Panc1 (cell line): ENCODE measurements around the gene DST. TPM values are rescaled to one million over a fixed set of nuclear protein-coding genes. Genes with fewer than 3 reads are reported as not detected.

Experiments used
- ATAC-seq: fragments of 200-7000 bp; cut with Tn5 transposase; 2 replicates; pipeline ENCODE4 v1.9.1; 2020; ENCODE audit warnings: mild to moderate bottlenecking, moderate library complexity
- BruUV-seq: library from RNA; stranded (reverse); fragments of 400-500 nt; replicated peaks from 2 replicates; lab custom pipeline; 2021; lab: Mats Ljungman, UMichigan
- CTCF ChIA-PET: fragments of 300-600 bp; sonication (Branson Sonifier 250); formaldehyde crosslinking; loops from one replicate; lab custom pipeline; 2022; ENCODE audit warnings: antibody characterized with exemption; lab: Charles Lee
- POLR2A ChIA-PET: fragments of 300-600 bp; sonication (Branson Sonifier 250); formaldehyde crosslinking; loops from one replicate; lab custom pipeline; 2022; ENCODE audit warnings: antibody characterized with exemption; lab: Charles Lee
- DNase-seq: peaks from one replicate; pipeline ENCODE4 v3.0.0-alpha.2; 2010; ENCODE audit warnings: low read depth, low spot score
- H3K27ac ChIP-seq: 2 replicates; pipeline ENCODE4 v1.5.1; 2011; ENCODE audit warnings: mild to moderate bottlenecking, low read length, inconsistent platforms
- H3K27me3 ChIP-seq: fragments of 200-500 bp; sonication (Bioruptor generic); 2 replicates; pipeline ENCODE4 v1.6.0; 2014; ENCODE audit warnings: low read length, inconsistent platforms; ENCODE audit not compliant: control insufficient read depth, insufficient read depth
- H3K36me3 ChIP-seq: fragments of 200-500 bp; sonication (Bioruptor generic); 2 replicates; pipeline ENCODE4 v1.5.1; 2014; ENCODE audit warnings: inconsistent platforms, mild to moderate bottlenecking, low read length, moderate library complexity; ENCODE audit not compliant: control insufficient read depth, insufficient read depth
- H3K4me1 ChIP-seq: 2 replicates; pipeline ENCODE4 v1.5.1; 2011; ENCODE audit warnings: inconsistent platforms, mild to moderate bottlenecking, low read length, moderate library complexity; ENCODE audit not compliant: control insufficient read depth, insufficient read depth
- H3K4me3 ChIP-seq, 2 experiments: 2 replicates each; pipeline ENCODE4 v1.5.1; 2011 to 2012; ENCODE audit warnings: low read depth in 2 of 2, low read length in 2 of 2, mild to moderate bottlenecking in 2 of 2, inconsistent platforms in 1 of 2, moderate library complexity in 1 of 2
- H3K9me3 ChIP-seq: fragments of 200-500 bp; sonication (Bioruptor generic); 2 replicates; pipeline ENCODE4 v1.5.1; 2014; ENCODE audit warnings: low read depth, mild to moderate bottlenecking, inconsistent platforms, low read length, moderate library complexity; ENCODE audit not compliant: control insufficient read depth, insufficient read depth
- CTCF ChIP-seq: fragments of 450-650 bp; IDR thresholded peaks from 2 replicates; pipeline ENCODE4 v1.5.1; 2017; ENCODE audit warnings: mild to moderate bottlenecking
- POLR2AphosphoS5 ChIP-seq: IDR thresholded peaks from 2 replicates; pipeline ENCODE4 v1.6.1; 2012; ENCODE audit warnings: mild to moderate bottlenecking, low read depth, low read length, moderate library complexity
- SIN3A ChIP-seq: IDR thresholded peaks from 2 replicates; pipeline ENCODE4 v1.6.1; 2012; ENCODE audit warnings: low read depth, mild to moderate bottlenecking, low read length, moderate library complexity, borderline replicate concordance; ENCODE audit not compliant: insufficient read depth
- TCF7L2 ChIP-seq: IDR thresholded peaks from 2 replicates; pipeline ENCODE4 v1.6.1; 2011; ENCODE audit warnings: mild to moderate bottlenecking, low read depth, low read length, inconsistent platforms
- in situ Hi-C: cut with HindIII; loops from 2 replicates; pipeline ENCODE4 v1.10.0; 2016; ENCODE audit warnings: low sequenced_read_pairs, low pct_unique_long_range_greater_than_20kb
- intact Hi-C: fragments of 100-400 bp; cut with micrococcal nuclease; formaldehyde crosslinking; loops from one replicate; pipeline ENCODE4 v1.10.0; 2022; ENCODE audit not compliant: unreplicated experiment
- total RNA-seq: library from RNA; stranded (reverse); gene quantifications from one replicate; pipeline ENCODE4 v1.2.1, GENCODE V29; 2021; ENCODE audit not compliant: unreplicated experiment
- TF ChIP-seq, protein P1 (sequence below), 2 experiments: IDR thresholded peaks; 2 replicates each; pipeline ENCODE4 v1.6.1; 2011 to 2012; ENCODE audit warnings: low read depth in 2 of 2, control low read depth in 1 of 2, low read length in 1 of 2, mild to moderate bottlenecking in 1 of 2, moderate library complexity in 1 of 2; ENCODE audit not compliant: insufficient read depth in 1 of 2

Gene DST
- total RNA-seq, 1 experiment from 2014 or later: 230 TPM

GRCh38 chr6:56650191-56650590 is 7.5 kb upstream of the DST start:
- H3K27ac ChIP-seq: no peak overlapping the region
- no peaks in the 10 kb centered on the region for H3K27me3 ChIP-seq
- BruUV-seq: no TSS peak
- in situ Hi-C loops (no loop called here), intact Hi-C loops (no loop called here)
- no peak for DNase-seq
- no peak for TF ChIP-seq CTCF
- TF ChIP-seq POLR2AphosphoS5: no peak
- no peak for TF ChIP-seq SIN3A
- TF ChIP-seq TCF7L2: no peak
- TF ChIP-seq, protein P1, sequence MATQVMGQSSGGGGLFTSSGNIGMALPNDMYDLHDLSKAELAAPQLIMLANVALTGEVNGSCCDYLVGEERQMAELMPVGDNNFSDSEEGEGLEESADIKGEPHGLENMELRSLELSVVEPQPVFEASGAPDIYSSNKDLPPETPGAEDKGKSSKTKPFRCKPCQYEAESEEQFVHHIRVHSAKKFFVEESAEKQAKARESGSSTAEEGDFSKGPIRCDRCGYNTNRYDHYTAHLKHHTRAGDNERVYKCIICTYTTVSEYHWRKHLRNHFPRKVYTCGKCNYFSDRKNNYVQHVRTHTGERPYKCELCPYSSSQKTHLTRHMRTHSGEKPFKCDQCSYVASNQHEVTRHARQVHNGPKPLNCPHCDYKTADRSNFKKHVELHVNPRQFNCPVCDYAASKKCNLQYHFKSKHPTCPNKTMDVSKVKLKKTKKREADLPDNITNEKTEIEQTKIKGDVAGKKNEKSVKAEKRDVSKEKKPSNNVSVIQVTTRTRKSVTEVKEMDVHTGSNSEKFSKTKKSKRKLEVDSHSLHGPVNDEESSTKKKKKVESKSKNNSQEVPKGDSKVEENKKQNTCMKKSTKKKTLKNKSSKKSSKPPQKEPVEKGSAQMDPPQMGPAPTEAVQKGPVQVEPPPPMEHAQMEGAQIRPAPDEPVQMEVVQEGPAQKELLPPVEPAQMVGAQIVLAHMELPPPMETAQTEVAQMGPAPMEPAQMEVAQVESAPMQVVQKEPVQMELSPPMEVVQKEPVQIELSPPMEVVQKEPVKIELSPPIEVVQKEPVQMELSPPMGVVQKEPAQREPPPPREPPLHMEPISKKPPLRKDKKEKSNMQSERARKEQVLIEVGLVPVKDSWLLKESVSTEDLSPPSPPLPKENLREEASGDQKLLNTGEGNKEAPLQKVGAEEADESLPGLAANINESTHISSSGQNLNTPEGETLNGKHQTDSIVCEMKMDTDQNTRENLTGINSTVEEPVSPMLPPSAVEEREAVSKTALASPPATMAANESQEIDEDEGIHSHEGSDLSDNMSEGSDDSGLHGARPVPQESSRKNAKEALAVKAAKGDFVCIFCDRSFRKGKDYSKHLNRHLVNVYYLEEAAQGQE (IDR thresholded peaks at IDR 0.05; ENCODE audit: insufficient read depth in 1 of 2, low read depth in 2 of 2, low read length in 1 of 2): no peak
- POLR2A ChIA-PET: interaction anchor here (0.5 kb wide), 1 partner anchor 54 kb away, joined by 9 read pairs; no protein-coding TSS in a partner anchor
- H3K4me3 ChIP-seq: no peak overlapping the region
- peaks cover 10% of the 10 kb centered on the region for H3K4me1 ChIP-seq
- peaks cover 29% of the 10 kb centered on the region for H3K36me3 ChIP-seq
- no peak for ATAC-seq
- no peaks in the 10 kb centered on the region for H3K9me3 ChIP-seq
- CTCF ChIA-PET: interaction anchor here (0.5 kb wide), 1 partner anchor 62 kb away, joined by 3 read pairs; no protein-coding TSS in a partner anchor

GRCh38 chr6:56649782-56650181 is 7.1 kb upstream of the DST start:
- intact Hi-C loops: no loop called here

More at GRCh38 chr6:56649782-56650181, 7.1 kb upstream of the DST start:
- Histone ChIP-seq H3K4me3 (no peak overlapping the region), H3K27ac (no peak overlapping the region), H3K36me3 (peaks cover 29% of the 10 kb centered on the region), H3K9me3 (no peaks in the 10 kb centered on the region), H3K27me3 (no peaks in the 10 kb centered on the region), H3K4me1 (peaks cover 10% of the 10 kb centered on the region)
- no TSS peak for BruUV-seq
- TF ChIP-seq TCF7L2 (no peak), CTCF (no peak), POLR2AphosphoS5 (no peak)
- ATAC-seq (no peak), DNase-seq (no peak)
- ChIA-PET POLR2A (interaction anchor here (0.5 kb wide), 1 partner anchor 54 kb away, joined by 9 read pairs; no protein-coding TSS in a partner anchor), CTCF (interaction anchor here (0.5 kb wide), 1 partner anchor 62 kb away, joined by 3 read pairs; no protein-coding TSS in a partner anchor)
- in situ Hi-C loops: no loop called here
